H1 (cell line): Measurements from ENCODE around the gene SKP2. TPM values are rescaled to one million over a fixed set of nuclear protein-coding genes. Genes with fewer than 3 reads are reported as not detected.

Source experiments
- CTCF ChIA-PET: fragments of 300-600 bp; sonication (Branson Sonifier 250); formaldehyde crosslinking; loops from one replicate; lab custom pipeline; 2021; ENCODE audit not compliant: partially characterized antibody; lab: Charles Lee
- POLR2A ChIA-PET: fragments of 300-600 bp; sonication (Branson Sonifier 250); formaldehyde crosslinking; loops from one replicate; lab custom pipeline; 2021; ENCODE audit warnings: inconsistent platforms; ENCODE audit not compliant: partially characterized antibody; lab: Charles Lee
- DNase-seq, 2 experiments: peaks; one replicate each; pipeline versions ENCODE4 v3.0.0 to v3.0.0-alpha.2; 2010 to 2022; ENCODE audit warnings: low spot score in 2 of 2, low read depth in 1 of 2, mixed read lengths in 1 of 2
- FAIRE-seq: peaks from 2 replicates; lab custom pipeline; 2011; peaks lifted over from hg19 to GRCh38; lab: Jason Lieb, UNC
- H2AFZ ChIP-seq: 2 replicates; pipeline ENCODE4 v1.8.1; 2012; ENCODE audit warnings: low read length, inconsistent platforms
- H2AK5ac ChIP-seq: 2 replicates; pipeline ENCODE4 v1.6.1; 2013; ENCODE audit warnings: low read depth, low read length
- H2BK120ac ChIP-seq: replicated peaks from 2 replicates; pipeline ENCODE3; 2013; ENCODE audit warnings: low read depth, low read length, inconsistent platforms
- H2BK12ac ChIP-seq: 2 replicates; pipeline ENCODE4 v1.6.1; 2013; ENCODE audit warnings: low read depth, low read length
- H2BK15ac ChIP-seq: 2 replicates; pipeline ENCODE4 v1.6.1; 2013; ENCODE audit warnings: low read length
- H2BK20ac ChIP-seq: 2 replicates; pipeline ENCODE4 v1.6.1; 2013; ENCODE audit warnings: low read length
- H2BK5ac ChIP-seq: 2 replicates; pipeline ENCODE4 v1.6.1; 2013; ENCODE audit warnings: low read depth, low read length
- H3K14ac ChIP-seq: 2 replicates; pipeline ENCODE4 v1.6.1; 2013; ENCODE audit warnings: inconsistent platforms; ENCODE audit not compliant: insufficient read length
- H3K18ac ChIP-seq: 2 replicates; pipeline ENCODE4 v1.6.1; 2013; ENCODE audit warnings: low read length; ENCODE audit errors: extremely low read depth
- H3K23ac ChIP-seq: 2 replicates; pipeline ENCODE4 v1.6.1; 2013; ENCODE audit warnings: inconsistent platforms; ENCODE audit not compliant: insufficient read length
- H3K23me2 ChIP-seq: 2 replicates; pipeline ENCODE4 v1.6.1; 2013; ENCODE audit warnings: low read depth, low read length
- H3K27ac ChIP-seq: 2 replicates; pipeline ENCODE4 v1.6.1; 2011; ENCODE audit warnings: low read depth, low read length, inconsistent platforms
- H3K27me3 ChIP-seq, 4 experiments: replicated peaks in 1 of 4; 1 replicate in 1 of 4; 2 replicates in 3 of 4; pipeline versions ENCODE4 v1.6.1 to v1.8.1; 2011 to 2013; ENCODE audit warnings: low read length in 3 of 4, mild to moderate bottlenecking in 3 of 4, inconsistent platforms in 2 of 4, mixed read lengths in 2 of 4, moderate library complexity in 1 of 4; ENCODE audit not compliant: control insufficient read depth in 3 of 4, insufficient read depth in 3 of 4; ENCODE audit errors: extremely low read depth in 1 of 4
- H3K36me3 ChIP-seq, 4 experiments: 2 replicates each; pipeline versions ENCODE4 v1.6.1 to v1.8.1; 2011 to 2013; ENCODE audit warnings: mild to moderate bottlenecking in 4 of 4, low read length in 3 of 4, moderate library complexity in 2 of 4, control low read depth in 1 of 4, inconsistent platforms in 1 of 4; ENCODE audit not compliant: insufficient read depth in 4 of 4, control insufficient read depth in 2 of 4
- H3K4ac ChIP-seq: replicated peaks from 2 replicates; pipeline ENCODE3; 2013; ENCODE audit warnings: low read length, low read depth, mixed read lengths, inconsistent platforms; ENCODE audit not compliant: insufficient read length
- H3K4me1 ChIP-seq, 4 experiments: replicated peaks in 1 of 4; 1 replicate in 1 of 4; 2 replicates in 3 of 4; pipeline versions ENCODE4 v1.6.1 to v1.8.1; 2011 to 2013; ENCODE audit warnings: low read length in 3 of 4, inconsistent platforms in 2 of 4, mixed read lengths in 1 of 4; ENCODE audit not compliant: insufficient read depth in 4 of 4, control insufficient read depth in 3 of 4
- H3K4me2 ChIP-seq, 2 experiments: 2 replicates each; pipeline versions ENCODE4 v1.6.1 to v1.8.1; 2011 to 2013; ENCODE audit warnings: low read depth in 2 of 2, low read length in 2 of 2, control low read depth in 1 of 2, inconsistent platforms in 1 of 2, mild to moderate bottlenecking in 1 of 2; ENCODE audit not compliant: insufficient read depth in 1 of 2
- H3K4me3 ChIP-seq, 4 experiments: fragments of 200-600, 300-600 bp in 1 of 4; sonication (generic), shearing (Covaris generic), sonication (Bioruptor Twin) in 1 of 4; 2 replicates each; pipeline versions ENCODE4 v1.5.1 to v1.8.1; 2011 to 2016; ENCODE audit warnings: low read length in 4 of 4, low read depth in 3 of 4, control low read depth in 2 of 4, inconsistent platforms in 2 of 4, mild to moderate bottlenecking in 2 of 4, mixed read lengths in 1 of 4, moderate library complexity in 1 of 4; ENCODE audit not compliant: insufficient read depth in 2 of 4; ENCODE audit errors: extremely low read depth in 1 of 4
- H3K56ac ChIP-seq: replicated peaks from 2 replicates; pipeline ENCODE3; 2013; ENCODE audit warnings: low read depth, mild to moderate bottlenecking, mixed read lengths, low read length, inconsistent platforms; ENCODE audit not compliant: insufficient read length
- H3K79me1 ChIP-seq: 2 replicates; pipeline ENCODE4 v1.6.1; 2013; ENCODE audit warnings: low read depth, low read length, control low read depth
- H3K79me2 ChIP-seq, 2 experiments: 2 replicates each; pipeline versions ENCODE4 v1.6.1 to v1.8.1; 2012 to 2013; ENCODE audit warnings: low read length in 2 of 2, mild to moderate bottlenecking in 2 of 2, inconsistent platforms in 1 of 2; ENCODE audit not compliant: insufficient read depth in 2 of 2, control insufficient read depth in 1 of 2
- H3K9ac ChIP-seq, 4 experiments: replicated peaks in 1 of 4; 1 replicate in 1 of 4; 2 replicates in 3 of 4; pipeline versions ENCODE4 v1.6.1 to v1.8.1; 2011 to 2013; ENCODE audit warnings: low read depth in 3 of 4, low read length in 3 of 4, control low read depth in 2 of 4, mild to moderate bottlenecking in 2 of 4, moderate library complexity in 2 of 4, inconsistent platforms in 1 of 4; ENCODE audit errors: extremely low read depth in 1 of 4
- H3K9me3 ChIP-seq, 2 experiments: 2 replicates each; pipeline versions ENCODE4 v1.6.1 to v1.8.1; 2012 to 2013; ENCODE audit warnings: mild to moderate bottlenecking in 2 of 2, moderate library complexity in 2 of 2, control low read depth in 1 of 2, inconsistent platforms in 1 of 2, low read depth in 1 of 2, low read length in 1 of 2, mixed read lengths in 1 of 2; ENCODE audit not compliant: insufficient read depth in 2 of 2
- H4K20me1 ChIP-seq, 2 experiments: replicated peaks in 1 of 2; 2 replicates each; pipeline versions ENCODE3 to v1.8.1; 2011 to 2013; ENCODE audit warnings: inconsistent platforms in 2 of 2, low read length in 2 of 2, mild to moderate bottlenecking in 1 of 2; ENCODE audit not compliant: insufficient read depth in 2 of 2, control insufficient read depth in 1 of 2
- H4K5ac ChIP-seq: 2 replicates; pipeline ENCODE4 v1.6.1; 2013; ENCODE audit warnings: low read length, low read depth, mixed read lengths, inconsistent platforms; ENCODE audit not compliant: insufficient read length
- H4K8ac ChIP-seq: 2 replicates; pipeline ENCODE4 v1.8.0; 2013; ENCODE audit warnings: mild to moderate bottlenecking, moderate library complexity, low read length, inconsistent platforms; ENCODE audit not compliant: insufficient read depth; ENCODE audit errors: extremely low read depth
- H4K91ac ChIP-seq: replicated peaks from 2 replicates; pipeline ENCODE3; 2013; ENCODE audit warnings: low read length, mixed read lengths, inconsistent platforms; ENCODE audit not compliant: insufficient read length
- ASH2L ChIP-seq: fragments of 200-600, 300-600 bp; sonication (generic); IDR thresholded peaks from one replicate; pipeline ENCODE4 v1.7.1; 2017; ENCODE audit warnings: low read length
- BCL11A ChIP-seq, 2 experiments: IDR thresholded peaks; one replicate each; pipeline ENCODE4 v1.6.1; 2011; ENCODE audit warnings: low read depth in 2 of 2, low read length in 2 of 2, mild to moderate bottlenecking in 2 of 2
- CEBPB ChIP-seq: IDR thresholded peaks from 2 replicates; pipeline ENCODE4 v1.6.1; 2012; ENCODE audit warnings: low read depth, low read length
- CREB1 ChIP-seq: IDR thresholded peaks from 2 replicates; pipeline ENCODE4 v1.6.1; 2012; ENCODE audit warnings: inconsistent platforms
- EP300 ChIP-seq, 2 experiments: IDR thresholded peaks; 1 replicate in 1 of 2; 2 replicates in 1 of 2; pipeline ENCODE4 v1.6.1; 2011 to 2012; ENCODE audit warnings: low read depth in 2 of 2, low read length in 2 of 2, mild to moderate bottlenecking in 2 of 2, borderline replicate concordance in 1 of 2, inconsistent platforms in 1 of 2, moderate library complexity in 1 of 2
- FOSL1 ChIP-seq: IDR thresholded peaks from 2 replicates; pipeline ENCODE4 v1.6.1; 2011; ENCODE audit warnings: mild to moderate bottlenecking, low read depth, low read length, moderate library complexity; ENCODE audit not compliant: insufficient read depth
- GTF2F1 ChIP-seq: IDR thresholded peaks from 2 replicates; pipeline ENCODE4 v1.6.1; 2012; ENCODE audit warnings: low read depth, low read length, improper control_type of control experiment, borderline replicate concordance
- HDAC2 ChIP-seq, 2 experiments: fragments of 300-600 bp in 1 of 2; sonication (generic) in 1 of 2; IDR thresholded peaks; 2 replicates each; pipeline ENCODE4 v1.6.1; 2011 to 2012; ENCODE audit warnings: low read depth in 2 of 2, low read length in 2 of 2, mild to moderate bottlenecking in 2 of 2, moderate library complexity in 2 of 2, borderline replicate concordance in 1 of 2, inconsistent platforms in 1 of 2
- JUND ChIP-seq: IDR thresholded peaks from 2 replicates; pipeline ENCODE4 v1.6.1; 2011; ENCODE audit warnings: mild to moderate bottlenecking, improper control_type of control experiment, low read length
- MAFK ChIP-seq: IDR thresholded peaks from 2 replicates; pipeline ENCODE4 v1.6.1; 2012; ENCODE audit warnings: low read depth, mild to moderate bottlenecking, improper control_type of control experiment, low read length
- POLR2AphosphoS5 ChIP-seq: IDR thresholded peaks from 2 replicates; pipeline ENCODE4 v1.6.1; 2011; ENCODE audit warnings: low read depth, low read length
- POU5F1 ChIP-seq: IDR thresholded peaks from 2 replicates; pipeline ENCODE4 v1.6.1; 2011; ENCODE audit warnings: low read depth, mild to moderate bottlenecking, low read length, moderate library complexity
- RNF2 ChIP-seq: fragments of 200-900, 300-1000 bp; sonication (generic); IDR thresholded peaks from 2 replicates; pipeline ENCODE4 v1.7.1; 2016; ENCODE audit warnings: borderline replicate concordance, low read depth, mild to moderate bottlenecking, antibody characterized with exemption, low read length; ENCODE audit not compliant: poor library complexity, severe bottlenecking; ENCODE audit errors: missing control alignments
- RXRA ChIP-seq: IDR thresholded peaks from 2 replicates; pipeline ENCODE4 v1.6.1; 2011; ENCODE audit warnings: low read depth, mild to moderate bottlenecking, low read length, moderate library complexity; ENCODE audit not compliant: insufficient read depth
- SIRT6 ChIP-seq: IDR thresholded peaks from one replicate; pipeline ENCODE4 v1.7.1; 2012; ENCODE audit warnings: low read length, inconsistent platforms
- WGBS, 2 experiments: shearing (Covaris generic) in 1 of 2; methylation state at CpG; one replicate each; pipeline versions ENCODE4 v1.1.6 to v1.1.7; 2013 to 2015; ENCODE audit warnings: low lambda C conversion rate in 2 of 2, mixed read lengths in 2 of 2, inconsistent platforms in 1 of 2, low coverage in 1 of 2, missing lambda C conversion rate in 1 of 2; ENCODE audit not compliant: insufficient replicate concordance in 2 of 2, insufficient coverage in 1 of 2, insufficient read length in 1 of 2; ENCODE audit errors: extremely low coverage in 1 of 2, missing lambda C conversion rate in 1 of 2; 5-methylcytosine and 5-hydroxymethylcytosine counted together
- polyA plus RNA-seq, 7 experiments: library from polyadenylated mRNA; depleted of rRNA in 3 of 7; stranded (reverse) in 5 of 7; unstranded in 2 of 7; fragments of >200 nt in 5 of 7; fragments of 200-250 nt in 2 of 7; gene quantifications; 1 replicate in 5 of 7; 2 replicates in 1 of 7; 4 replicates in 1 of 7; pipeline versions ENCODE4 v1.2.1 to v1.2.3, GENCODE V29; 2011 to 2013; ENCODE audit warnings: missing spikeins in 2 of 7, mixed read lengths in 2 of 7
- total RNA-seq: library from RNA; stranded (reverse); fragmentation: NEBNext Ultra II Directional; extraction: Animal tissue kit (Norgen Biotek cat#: 25700); gene quantifications from 2 replicates; pipeline ENCODE4 v1.2.1, GENCODE V29; 2021

Gene SKP2
- total and polyA plus RNA-seq, 2 of the 8 experiments (the other 6 are each of a cell fraction or from before 2014, with no cell fraction given): 49.9 to 104 TPM

- no peaks in the 10 kb centered on the region; a peak in 2 of 8 replicates for H3K36me3 ChIP-seq
- no peak for DNase-seq
- H2BK12ac ChIP-seq: no peak overlapping the region
- ChIA-PET CTCF (interaction anchor here (0.7 to 1.2 kb wide), 4 partner anchors 115 to 478 kb away, joined by 3 to 4 read pairs (median 3); no protein-coding TSS in a partner anchor), POLR2A (no interaction called here)
- no peak overlapping the region for H3K4me2 ChIP-seq
- no peak overlapping the region for H3K4me3 ChIP-seq
- no peaks in the 10 kb centered on the region for H3K27me3 ChIP-seq
- no peak overlapping the region for H2BK5ac ChIP-seq
- H3K79me1 ChIP-seq: no peaks in the 10 kb centered on the region
- H2BK15ac ChIP-seq: no peak overlapping the region
- no peaks in the 10 kb centered on the region for H3K9me3 ChIP-seq
- no peak overlapping the region for H2AK5ac ChIP-seq
- no peak overlapping the region for H2BK20ac ChIP-seq
- no peak overlapping the region for H2AFZ ChIP-seq
- H3K4ac ChIP-seq: no peak overlapping the region
- H3K14ac ChIP-seq: no peak overlapping the region
- H4K5ac ChIP-seq: no peak overlapping the region
- FAIRE-seq: no peak
- no peak overlapping the region for H3K9ac ChIP-seq
- H4K20me1 ChIP-seq: no peaks in the 10 kb centered on the region
- H3K56ac ChIP-seq: no peak overlapping the region
- H3K18ac ChIP-seq: no peak overlapping the region
- H2BK120ac ChIP-seq: no peak overlapping the region
- no peaks in the 10 kb centered on the region for H3K4me1 ChIP-seq
- no peaks in the 10 kb centered on the region for H3K79me2 ChIP-seq
- H3K27ac ChIP-seq: no peak overlapping the region
- H3K23ac ChIP-seq: no peak overlapping the region
- no peaks in the 10 kb centered on the region for H3K23me2 ChIP-seq
- no peak overlapping the region for H4K91ac ChIP-seq
- H4K8ac ChIP-seq: no peak overlapping the region
- 89% methylated on average over 1 of the region's 1 CpG; no CpG with 5 or more reads in 1 of the 2 experiments for WGBS, 2 experiments
- no peak for TF ChIP-seq EP300 (IDR thresholded peaks at IDR 0.05; ENCODE audit: borderline replicate concordance in 1 of 2, low read depth in 2 of 2, low read length in 2 of 2)
- TF ChIP-seq SIRT6: no peak
- TF ChIP-seq BCL11A (IDR thresholded peaks at IDR 0.05; ENCODE audit: low read depth in 2 of 2, low read length in 2 of 2): no peak
- TF ChIP-seq RNF2: no peak
- TF ChIP-seq CREB1: no peak
- TF ChIP-seq GTF2F1: no peak
- no peak for TF ChIP-seq FOSL1
- no peak for TF ChIP-seq POU5F1
- no peak for TF ChIP-seq MAFK
- no peak for TF ChIP-seq HDAC2 (IDR thresholded peaks at IDR 0.05; ENCODE audit: borderline replicate concordance in 1 of 2, low read depth in 2 of 2, low read length in 2 of 2)
- TF ChIP-seq JUND: no peak
- no peak for TF ChIP-seq ASH2L
- no peak for TF ChIP-seq CEBPB
- TF ChIP-seq RXRA: no peak
- TF ChIP-seq POLR2AphosphoS5: no peak
These were observed 66.1 kb downstream of the SKP2 start for GRCh38 chr5:36217988-36218387.
